CD4-positive, alpha-beta T cell treated with Interleukin-4 for 1 hour (primary cell): ENCODE measurements around the gene BRI3BP.
"Not testable (repeated sequence)": the region's sequence is repeated elsewhere in the genome, so short reads cannot be mapped to it uniquely, and the experiment has no call there.

Experiments used
- DNase-seq, 2 donors: peaks; one replicate each; pipeline ENCODE4 v3.0.0-alpha.2; 2020 to 2022

Gene BRI3BP

GRCh38 chr12:124975276-124975675, 18.2 kb upstream of the BRI3BP start:
- no peak for DNase-seq

GRCh38 chr12:124976999-124977398, 16.4 kb upstream of the BRI3BP start:
- no peak for DNase-seq

- no peak for DNase-seq
These were observed 13.9 kb upstream of the BRI3BP start for GRCh38 chr12:124979568-124979967.

- no peak for DNase-seq
These were observed 13.2 kb upstream of the BRI3BP start for GRCh38 chr12:124980098-124980892.

- DNase-seq: not testable (repeated sequence)
These were observed 6.6 kb upstream of the BRI3BP start for GRCh38 chr12:124986876-124987275.

GRCh38 chr12:124992874-124993625, 395 bp upstream of the BRI3BP start:
- DNase-seq: peak; percentile 87 to 88

GRCh38 chr12:124994437-124994975, 1.1 kb downstream of the BRI3BP start:
- DNase-seq: peak; percentile 9 to 40

- DNase-seq: no peak
These were observed 1.9 kb downstream of the BRI3BP start for GRCh38 chr12:124995200-124995961.

GRCh38 chr12:124998705-124999104, 5.3 kb downstream of the BRI3BP start:
- DNase-seq: no peak

- no peak for DNase-seq
These were observed 8.2 kb downstream of the BRI3BP start for GRCh38 chr12:125001636-125002035.

- DNase-seq: no peak
These were observed 9.6 kb downstream of the BRI3BP start for GRCh38 chr12:125003021-125003420.

GRCh38 chr12:125004621-125005020, 11.2 kb downstream of the BRI3BP start:
- DNase-seq: no peak

- DNase-seq: no peak
These were observed 12.2 kb downstream of the BRI3BP start for GRCh38 chr12:125005652-125006051.

GRCh38 chr12:125006365-125006764, 12.9 kb downstream of the BRI3BP start:
- no peak for DNase-seq

GRCh38 chr12:125013816-125014442, 20.5 kb downstream of the BRI3BP start:
- DNase-seq: no peak

GRCh38 chr12:125014526-125014925, 21.1 kb downstream of the BRI3BP start:
- DNase-seq: no peak

GRCh38 chr12:125015680-125016310, 22.4 kb downstream of the BRI3BP start:
- DNase-seq: no peak

GRCh38 chr12:125017801-125018200, 24.4 kb downstream of the BRI3BP start:
- no peak for DNase-seq

- no peak for DNase-seq
These were observed 24.9 kb downstream of the BRI3BP start for GRCh38 chr12:125018356-125018755.

- no peak for DNase-seq
These were observed 27.7 kb downstream of the BRI3BP start for GRCh38 chr12:125021096-125021495.

- DNase-seq: no peak
These were observed 28.3 kb downstream of the BRI3BP start for GRCh38 chr12:125021771-125022170.

- DNase-seq: no peak
These were observed 29.6 kb downstream of the BRI3BP start for GRCh38 chr12:125023065-125023464.
